Heart left ventricle (tissue), 13 donors: ENCODE data around the gene TXLNG.

Experiments
- CTCF ChIP-seq, 12 donors: fragments of 200-600 bp; sonication (generic) in 4 of 12; IDR thresholded peaks; one replicate each; pipeline versions ENCODE4 v1.5.0 to v1.8.0; 2018 to 2022; ENCODE audit warnings: antibody characterized with exemption in 12 of 12, mild to moderate bottlenecking in 5 of 12
- POLR2A ChIP-seq, 2 donors: fragments of 450-650 bp; IDR thresholded peaks; one replicate each; pipeline ENCODE4 v1.6.1; 2017; ENCODE audit warnings: antibody characterized with exemption in 2 of 2, mild to moderate bottlenecking in 2 of 2, moderate library complexity in 2 of 2
- donor health status: ischemic (EF 13 %, LVEDD 7.1; RV severe dilation, severe dysfunction).
- donor health status: DM: no; HTN: yes; CAD: no.
- donor health status: DM: no; HTN: no; CAD: no.
- donor health status: ischemic (EF 25% LVEDD 6.9; RV normal size, moderate dysfunction).
- donor health status: ischemic (EF 25% LVEDD 5.7; RV mildly dilated, moderate dysfunction).
- donor health status: ischemic (EF 35%, LVEDD 5.7; RV mildly dilated, moderate dysfunction).
- donor health status: nonischemic (EF 11% LVEDD 7.7; RV severe dilation, severe dysfunction).
- donor health status: DM: yes; HTN: yes; CAD: no.
- donor health status: PGD.
- donor health status: ischemic (EF 29% LVEDD 5.4; RV normal size, mild dysfunction).
- donor health status: nonischemic (EF 23%, LVEDD 6.1; RV moderate dilation, normal function).

- TF ChIP-seq CTCF (IDR thresholded peaks at IDR 0.05) (no peak), POLR2A (IDR thresholded peaks at IDR 0.05) (no peak)
These were observed 10.0 kb downstream of the TXLNG start for GRCh38 chrX:16796298-16796697.
